Measurements from ENCODE around the gene AIP. TPM values are rescaled to one million over a fixed set of nuclear protein-coding genes. Genes with fewer than 3 reads are reported as not detected.

AIP gene
- total and polyA plus RNA-seq, 2 of the 8 experiments (the other 6 are each of a cell fraction or from before 2014, with no cell fraction given) = 29.8 to 54.4 TPM

GRCh38 chr11:67502328-67502979 lies 19.6 kb downstream of the AIP start (continued):
- no peak for TF ChIP-seq CHD7 (IDR thresholded peaks at IDR 0.05; ENCODE audit: insufficient replicate concordance, low read length)
- no peak for TF ChIP-seq KDM4A (IDR thresholded peaks at IDR 0.05; ENCODE audit: low read depth, low read length, severe bottlenecking)
- no peak for TF ChIP-seq ZNF274 (IDR thresholded peaks at IDR 0.05; ENCODE audit: borderline replicate concordance, extremely low read depth, low read length)
- no peak for TF ChIP-seq KDM5A (IDR thresholded peaks at IDR 0.05; ENCODE audit: low read length)
- no peak for TF ChIP-seq EP300 (IDR thresholded peaks at IDR 0.05; ENCODE audit: borderline replicate concordance in 1 of 2, low read depth in 2 of 2, low read length in 2 of 2)
- TF ChIP-seq RAD21 (IDR thresholded peaks at IDR 0.05 in 1 of 2, conservative IDR thresholded peaks at IDR 0.05 in 1 of 2; ENCODE audit: low read depth in 2 of 2, low read length in 2 of 2) = no peak
- no peak for TF ChIP-seq BCL11A (IDR thresholded peaks at IDR 0.05; ENCODE audit: low read depth in 2 of 2, low read length in 2 of 2)
- no peak for TF ChIP-seq TEAD4 (IDR thresholded peaks at IDR 0.05; ENCODE audit: low read depth, low read length)

All from H1 (cell line).